Measurements from ENCODE around the gene EEF2. TPM values are rescaled to one million over a fixed set of nuclear protein-coding genes. Genes with fewer than 3 reads are reported as not detected.

The EEF2 gene
- total RNA-seq, 1 experiment from 2014 or later = 2,701 TPM

GRCh38 chr19:4030981-4031380, 45.7 kb upstream of the EEF2 start:
- intact Hi-C loops (cut with micrococcal nuclease; ENCODE audit: unreplicated experiment) = no loop called here
- no TSS peak for BruUV-seq (replicated peaks)
- DNase-seq (ENCODE audit: low spot score) = no peak
- POLR2A ChIA-PET (ENCODE audit: low non-redundant PET) = no interaction called here
- peaks cover 28% of the 10 kb centered on the region for H3K36me3 ChIP-seq (ENCODE audit: insufficient read depth, low read length, poor library complexity, severe bottlenecking)
- CTCF ChIA-PET = interaction anchor here (0.5 kb wide), 1 partner anchor 909 kb away, joined by 6 read pairs; no protein-coding TSS in a partner anchor
- H3K27me3 ChIP-seq (replicated peaks; ENCODE audit: insufficient read depth, low read depth, low read length, poor library complexity) = no peaks in the 10 kb centered on the region
- no peaks in the 10 kb centered on the region for H3K9me3 ChIP-seq (ENCODE audit: low read depth, low read length, poor library complexity, severe bottlenecking)
- H3K4me3 ChIP-seq (ENCODE audit: low read depth, low read length, poor library complexity, severe bottlenecking) = no peak overlapping the region
- peaks cover 13% of the 10 kb centered on the region for H3K4me1 ChIP-seq (ENCODE audit: insufficient read depth, low read length, poor library complexity, severe bottlenecking)
- TF ChIP-seq EZH2 (IDR thresholded peaks at IDR 0.05; ENCODE audit: borderline replicate concordance, low read depth, low read length, poor library complexity, severe bottlenecking) = no peak
- no peak for TF ChIP-seq CTCF (conservative IDR thresholded peaks at IDR 0.05; ENCODE audit: low read depth, low read length)
- H3K27ac ChIP-seq (ENCODE audit: low read depth, low read length, poor library complexity, severe bottlenecking) = no peak overlapping the region

GRCh38 chr19:4030552-4030951, 45.3 kb upstream of the EEF2 start:
- TF ChIP-seq CTCF (conservative IDR thresholded peaks at IDR 0.05; ENCODE audit: low read depth, low read length) (no peak), EZH2 (IDR thresholded peaks at IDR 0.05; ENCODE audit: borderline replicate concordance, low read depth, low read length, poor library complexity, severe bottlenecking) (no peak)
- no TSS peak for BruUV-seq (replicated peaks)
- Histone ChIP-seq H3K4me3 (ENCODE audit: low read depth, low read length, poor library complexity, severe bottlenecking) (no peak overlapping the region), H3K9me3 (ENCODE audit: low read depth, low read length, poor library complexity, severe bottlenecking) (no peaks in the 10 kb centered on the region), H3K27ac (ENCODE audit: low read depth, low read length, poor library complexity, severe bottlenecking) (no peak overlapping the region), H3K27me3 (replicated peaks; ENCODE audit: insufficient read depth, low read depth, low read length, poor library complexity) (no peaks in the 10 kb centered on the region), H3K36me3 (ENCODE audit: insufficient read depth, low read length, poor library complexity, severe bottlenecking) (peaks cover 24% of the 10 kb centered on the region), H3K4me1 (ENCODE audit: insufficient read depth, low read length, poor library complexity, severe bottlenecking) (peaks cover 13% of the 10 kb centered on the region)
- no peak for DNase-seq (ENCODE audit: low spot score)
- ChIA-PET POLR2A (ENCODE audit: low non-redundant PET) (no interaction called here), CTCF (interaction anchor here (0.5 kb wide), 1 partner anchor 910 kb away, joined by 6 read pairs; no protein-coding TSS in a partner anchor)
- intact Hi-C loops (cut with micrococcal nuclease; ENCODE audit: unreplicated experiment) = no loop called here

- CTCF ChIA-PET = no interaction called here
- no peak for DNase-seq (ENCODE audit: low spot score)
- intact Hi-C loops (cut with micrococcal nuclease; ENCODE audit: unreplicated experiment) = no loop called here
- no peaks in the 10 kb centered on the region for H3K9me3 ChIP-seq (ENCODE audit: low read depth, low read length, poor library complexity, severe bottlenecking)
- no peak overlapping the region for H3K27ac ChIP-seq (ENCODE audit: low read depth, low read length, poor library complexity, severe bottlenecking)
- H3K4me3 ChIP-seq (ENCODE audit: low read depth, low read length, poor library complexity, severe bottlenecking) = no peak overlapping the region
- H3K27me3 ChIP-seq (replicated peaks; ENCODE audit: insufficient read depth, low read depth, low read length, poor library complexity) = no peaks in the 10 kb centered on the region
- POLR2A ChIA-PET (ENCODE audit: low non-redundant PET) = interaction anchor here (0.6 kb wide), 2 partner anchors 28 to 329 kb away, joined by 3 to 5 read pairs; no protein-coding TSS in a partner anchor
- peaks cover 13% of the 10 kb centered on the region for H3K4me1 ChIP-seq (ENCODE audit: insufficient read depth, low read length, poor library complexity, severe bottlenecking)
- peaks cover 22% of the 10 kb centered on the region for H3K36me3 ChIP-seq (ENCODE audit: insufficient read depth, low read length, poor library complexity, severe bottlenecking)
- BruUV-seq (replicated peaks) = no TSS peak
- no peak for TF ChIP-seq EZH2 (IDR thresholded peaks at IDR 0.05; ENCODE audit: borderline replicate concordance, low read depth, low read length, poor library complexity, severe bottlenecking)
- no peak for TF ChIP-seq CTCF (conservative IDR thresholded peaks at IDR 0.05; ENCODE audit: low read depth, low read length)
Observed at GRCh38 chr19:4029247-4029614, 44.0 kb upstream of the EEF2 start.

All from A673 (cell line).